GM13976 (cell line): ENCODE measurements around the gene CPXM1.

Experiments
- DNase-seq: peaks from one replicate; pipeline ENCODE4 v3.0.0; 2012; ENCODE audit warnings: low spot score
- CTCF ChIP-seq: IDR thresholded peaks from 2 replicates; pipeline ENCODE4 v1.5.1; 2012; ENCODE audit warnings: borderline replicate concordance, mild to moderate bottlenecking; ENCODE audit not compliant: insufficient read depth; ENCODE audit errors: extremely low read depth, missing control alignments, control extremely low read depth
- in situ Hi-C: fragments of 300-500 bp; cut with MboI; formaldehyde crosslinking; loops from one replicate; pipeline ENCODE4 v1.12.0; 2022; ENCODE audit warnings: low sequenced_read_pairs, mixed read lengths, inconsistent platforms; ENCODE audit not compliant: unreplicated experiment

CPXM1 gene

GRCh38 chr20:2750491-2751251 is 49.8 kb downstream of the CPXM1 start:
- peak; percentile 49 for DNase-seq
- in situ Hi-C loops: no loop called here

GRCh38 chr20:2749951-2750490 is 50.4 kb downstream of the CPXM1 start:
- in situ Hi-C loops: no loop called here
- no peak for TF ChIP-seq CTCF
- DNase-seq: no peak

More at GRCh38 chr20:2750491-2751251, 49.8 kb downstream of the CPXM1 start:
- no peak for TF ChIP-seq CTCF

GRCh38 chr20:2749343-2749950 is 51.0 kb downstream of the CPXM1 start:
- TF ChIP-seq CTCF: no peak
- in situ Hi-C loops: no loop called here
- no peak for DNase-seq

- in situ Hi-C loops: no loop called here
- no peak for DNase-seq
- no peak for TF ChIP-seq CTCF
These were observed 51.7 kb downstream of the CPXM1 start for GRCh38 chr20:2748551-2749342.

GRCh38 chr20:2747676-2748235 is 52.7 kb downstream of the CPXM1 start:
- TF ChIP-seq CTCF: no peak
- no peak for DNase-seq
- in situ Hi-C loops: no loop called here

GRCh38 chr20:2746636-2747265 is 53.7 kb downstream of the CPXM1 start:
- TF ChIP-seq CTCF: no peak
- DNase-seq: no peak
- in situ Hi-C loops: no loop called here
